Fibroblast of lung (primary cell): ENCODE data around the gene BEND2.

Experiments used
- CTCF ChIP-seq, 2 donors: IDR thresholded peaks in 1 of 2; conservative IDR thresholded peaks in 1 of 2; 1 replicate in 1 of 2; 2 replicates in 1 of 2; pipeline ENCODE4 v1.5.1; 2011 to 2012; ENCODE audit warnings: low read length in 2 of 2, control low read depth in 1 of 2, inconsistent platforms in 1 of 2, low read depth in 1 of 2, mild to moderate bottlenecking in 1 of 2
- EZH2 ChIP-seq: IDR thresholded peaks from 2 replicates; pipeline ENCODE4 v1.5.1; 2012; ENCODE audit warnings: low read length, control low read depth, mild to moderate bottlenecking; ENCODE audit errors: missing control alignments

- TF ChIP-seq EZH2, result no peak
- TF ChIP-seq CTCF (conservative IDR thresholded peaks at IDR 0.05 in 1 of 2, IDR thresholded peaks at IDR 0.05 in 1 of 2; ENCODE audit: low read depth in 1 of 2, low read length in 2 of 2), result no peak
These were observed 32.1 kb upstream of the BEND2 start for GRCh38 chrX:18252644-18253359.
